HepG2 (cell line): ENCODE results near the gene BCL2. TPM values are rescaled to one million over a fixed set of nuclear protein-coding genes. Genes with fewer than 3 reads are reported as not detected.

ENCODE experiments used
- CBX1 ChIP-seq: IDR thresholded peaks from one replicate; pipeline ENCODE4 v1.6.1; 2016; ENCODE audit warnings: antibody characterized with exemption, low read depth
- ETV5 ChIP-seq: IDR thresholded peaks from 2 replicates; pipeline ENCODE4 v1.6.1; 2018; ENCODE audit warnings: missing biosample characterization, missing genetic modification reagents, inconsistent platforms, borderline replicate concordance
- HMGXB4 ChIP-seq, 2 experiments: sonication (generic) in 1 of 2; formaldehyde crosslinking in 1 of 2; IDR thresholded peaks; 2 replicates each; pipeline versions ENCODE4 v1.4.0 to v1.6.1; 2018 to 2020; ENCODE audit warnings: missing genetic modification reagents in 2 of 2, borderline replicate concordance in 1 of 2, low read depth in 1 of 2, mild to moderate bottlenecking in 1 of 2, missing biosample characterization in 1 of 2
- RNF2 ChIP-seq: fragments of 450-650 bp; conservative IDR thresholded peaks from 2 replicates; pipeline ENCODE4 v1.6.1; 2016; ENCODE audit warnings: low read depth
- SNAPC4 ChIP-seq: sonication (generic); formaldehyde crosslinking; IDR thresholded peaks from 2 replicates; pipeline ENCODE4 v1.4.0; 2020; ENCODE audit warnings: mild to moderate bottlenecking, missing genetic modification reagents
- SOX13 ChIP-seq, 3 experiments: fragments of 450-650 bp in 1 of 3; sonication (generic) in 1 of 3; formaldehyde crosslinking in 1 of 3; IDR thresholded peaks in 2 of 3; conservative IDR thresholded peaks in 1 of 3; 2 replicates each; pipeline versions ENCODE4 v1.5.0 to v1.6.1; 2016 to 2020; ENCODE audit warnings: antibody characterized with exemption in 1 of 3, mild to moderate bottlenecking in 1 of 3, missing compliant biosample characterization in 1 of 3, missing genetic modification reagents in 1 of 3, moderate library complexity in 1 of 3
- THYN1 ChIP-seq: sonication (generic); formaldehyde crosslinking; IDR thresholded peaks from 2 replicates; pipeline ENCODE4 v1.8.1; 2023; ENCODE audit warnings: low read depth, mild to moderate bottlenecking, moderate library complexity, missing genetic modification reagents, borderline replicate concordance
- ZBTB7B ChIP-seq: sonication (generic); formaldehyde crosslinking; IDR thresholded peaks from 2 replicates; pipeline ENCODE4 v1.4.0; 2020; ENCODE audit warnings: missing genetic modification reagents
- ZNF549 ChIP-seq: sonication (generic); formaldehyde crosslinking; IDR thresholded peaks from 2 replicates; pipeline ENCODE4 v1.5.0; 2020; ENCODE audit warnings: missing genetic modification reagents
- ZNF670 ChIP-seq: sonication (generic); formaldehyde crosslinking; IDR thresholded peaks from 2 replicates; pipeline ENCODE4 v1.8.0; 2022; ENCODE audit warnings: mild to moderate bottlenecking, missing genetic modification reagents, borderline replicate concordance
- ZNF839 ChIP-seq: sonication (generic); formaldehyde crosslinking; IDR thresholded peaks from 2 replicates; pipeline ENCODE4 v1.4.0; 2020; ENCODE audit warnings: missing genetic modification reagents, mild to moderate bottlenecking, borderline replicate concordance
- polyA plus RNA-seq, 8 experiments: library from polyadenylated mRNA; depleted of rRNA in 3 of 8; stranded (reverse) in 7 of 8; unstranded in 1 of 8; fragments of >200 nt; fragmentation: Illumina TruSeq in 4 of 8; extraction: Trizol in 4 of 8; gene quantifications; 2 replicates each; pipeline versions ENCODE4 v1.2.1 to v1.2.3, GENCODE V29; 2011 to 2016; ENCODE audit warnings: low read depth in 4 of 8, missing spikeins in 1 of 8, mixed read lengths in 1 of 8; ENCODE audit not compliant: insufficient read depth in 1 of 8
- total RNA-seq, 5 experiments: library from RNA; depleted of rRNA; stranded (reverse); fragments of >200 nt; fragmentation: Illumina TruSeq; extraction: Trizol; gene quantifications; 2 replicates each; pipeline ENCODE4 v1.2.3, GENCODE V29; 2016; ENCODE audit warnings: low read depth in 1 of 5
- TF ChIP-seq, protein P1 (sequence below): sonication (generic); formaldehyde crosslinking; IDR thresholded peaks from 2 replicates; pipeline ENCODE4 v1.5.1; 2020; ENCODE audit warnings: missing genetic modification reagents, mild to moderate bottlenecking, borderline replicate concordance
- TF ChIP-seq, protein P2 (sequence below): sonication (generic); formaldehyde crosslinking; IDR thresholded peaks from 2 replicates; pipeline ENCODE4 v1.4.0; 2020; ENCODE audit warnings: missing genetic modification reagents, borderline replicate concordance

The BCL2 gene
- total and polyA plus RNA-seq, 2 of the 13 experiments (the other 11 are each of a cell fraction or from before 2014, with no cell fraction given): 0.07 to 0.53 TPM

GRCh38 chr18:63175264-63175663 lies 144.3 kb downstream of the BCL2 start (continued):
- TF ChIP-seq SNAPC4 (CRISPR knock-in tag): no peak
- no peak for TF ChIP-seq ZNF549
- TF ChIP-seq THYN1 (CRISPR knock-in tag): no peak
- no peak for TF ChIP-seq HMGXB4 (CRISPR knock-in tag; IDR thresholded peaks at IDR 0.05; ENCODE audit: borderline replicate concordance in 1 of 2, low read depth in 1 of 2)
- TF ChIP-seq ETV5 (CRISPR knock-in tag): no peak
- TF ChIP-seq SOX13 (IDR thresholded peaks at IDR 0.05): no peak
- TF ChIP-seq SOX13 (CRISPR knock-in tag; conservative IDR thresholded peaks at IDR 0.05 in 1 of 2, IDR thresholded peaks at IDR 0.05 in 1 of 2): no peak
- TF ChIP-seq RNF2: no peak
- no peak for TF ChIP-seq ZBTB7B
- no peak for TF ChIP-seq ZNF670 (CRISPR knock-in tag)
- TF ChIP-seq, protein P1, sequence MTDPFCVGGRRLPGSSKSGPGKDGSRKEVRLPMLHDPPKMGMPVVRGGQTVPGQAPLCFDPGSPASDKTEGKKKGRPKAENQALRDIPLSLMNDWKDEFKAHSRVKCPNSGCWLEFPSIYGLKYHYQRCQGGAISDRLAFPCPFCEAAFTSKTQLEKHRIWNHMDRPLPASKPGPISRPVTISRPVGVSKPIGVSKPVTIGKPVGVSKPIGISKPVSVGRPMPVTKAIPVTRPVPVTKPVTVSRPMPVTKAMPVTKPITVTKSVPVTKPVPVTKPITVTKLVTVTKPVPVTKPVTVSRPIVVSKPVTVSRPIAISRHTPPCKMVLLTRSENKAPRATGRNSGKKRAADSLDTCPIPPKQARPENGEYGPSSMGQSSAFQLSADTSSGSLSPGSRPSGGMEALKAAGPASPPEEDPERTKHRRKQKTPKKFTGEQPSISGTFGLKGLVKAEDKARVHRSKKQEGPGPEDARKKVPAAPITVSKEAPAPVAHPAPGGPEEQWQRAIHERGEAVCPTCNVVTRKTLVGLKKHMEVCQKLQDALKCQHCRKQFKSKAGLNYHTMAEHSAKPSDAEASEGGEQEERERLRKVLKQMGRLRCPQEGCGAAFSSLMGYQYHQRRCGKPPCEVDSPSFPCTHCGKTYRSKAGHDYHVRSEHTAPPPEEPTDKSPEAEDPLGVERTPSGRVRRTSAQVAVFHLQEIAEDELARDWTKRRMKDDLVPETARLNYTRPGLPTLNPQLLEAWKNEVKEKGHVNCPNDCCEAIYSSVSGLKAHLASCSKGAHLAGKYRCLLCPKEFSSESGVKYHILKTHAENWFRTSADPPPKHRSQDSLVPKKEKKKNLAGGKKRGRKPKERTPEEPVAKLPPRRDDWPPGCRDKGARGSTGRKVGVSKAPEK (CRISPR knock-in tag): no peak
- TF ChIP-seq, protein P2, sequence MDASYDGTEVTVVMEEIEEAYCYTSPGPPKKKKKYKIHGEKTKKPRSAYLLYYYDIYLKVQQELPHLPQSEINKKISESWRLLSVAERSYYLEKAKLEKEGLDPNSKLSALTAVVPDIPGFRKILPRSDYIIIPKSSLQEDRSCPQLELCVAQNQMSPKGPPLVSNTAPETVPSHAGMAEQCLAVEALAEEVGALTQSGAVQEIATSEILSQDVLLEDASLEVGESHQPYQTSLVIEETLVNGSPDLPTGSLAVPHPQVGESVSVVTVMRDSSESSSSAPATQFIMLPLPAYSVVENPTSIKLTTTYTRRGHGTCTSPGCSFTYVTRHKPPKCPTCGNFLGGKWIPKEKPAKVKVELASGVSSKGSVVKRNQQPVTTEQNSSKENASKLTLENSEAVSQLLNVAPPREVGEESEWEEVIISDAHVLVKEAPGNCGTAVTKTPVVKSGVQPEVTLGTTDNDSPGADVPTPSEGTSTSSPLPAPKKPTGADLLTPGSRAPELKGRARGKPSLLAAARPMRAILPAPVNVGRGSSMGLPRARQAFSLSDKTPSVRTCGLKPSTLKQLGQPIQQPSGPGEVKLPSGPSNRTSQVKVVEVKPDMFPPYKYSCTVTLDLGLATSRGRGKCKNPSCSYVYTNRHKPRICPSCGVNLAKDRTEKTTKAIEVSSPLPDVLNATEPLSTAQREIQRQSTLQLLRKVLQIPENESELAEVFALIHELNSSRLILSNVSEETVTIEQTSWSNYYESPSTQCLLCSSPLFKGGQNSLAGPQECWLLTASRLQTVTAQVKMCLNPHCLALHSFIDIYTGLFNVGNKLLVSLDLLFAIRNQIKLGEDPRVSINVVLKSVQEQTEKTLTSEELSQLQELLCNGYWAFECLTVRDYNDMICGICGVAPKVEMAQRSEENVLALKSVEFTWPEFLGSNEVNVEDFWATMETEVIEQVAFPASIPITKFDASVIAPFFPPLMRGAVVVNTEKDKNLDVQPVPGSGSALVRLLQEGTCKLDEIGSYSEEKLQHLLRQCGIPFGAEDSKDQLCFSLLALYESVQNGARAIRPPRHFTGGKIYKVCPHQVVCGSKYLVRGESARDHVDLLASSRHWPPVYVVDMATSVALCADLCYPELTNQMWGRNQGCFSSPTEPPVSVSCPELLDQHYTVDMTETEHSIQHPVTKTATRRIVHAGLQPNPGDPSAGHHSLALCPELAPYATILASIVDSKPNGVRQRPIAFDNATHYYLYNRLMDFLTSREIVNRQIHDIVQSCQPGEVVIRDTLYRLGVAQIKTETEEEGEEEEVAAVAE (CRISPR knock-in tag): no peak
- TF ChIP-seq CBX1: no peak
- TF ChIP-seq ZNF839 (CRISPR knock-in tag): no peak
